Neural progenitor cell (in vitro differentiated cells): Measurements from ENCODE around the gene ODAD4. TPM values are rescaled to one million over a fixed set of nuclear protein-coding genes. Genes with fewer than 3 reads are reported as not detected.
"Not testable (repeated sequence)": the region's sequence is repeated elsewhere in the genome, so short reads cannot be mapped to it uniquely, and the experiment has no call there.

Experiments
- DNase-seq: peaks from one replicate; pipeline ENCODE4 v3.0.0-alpha.2; 2016; ENCODE audit warnings: low spot score
- H2AFZ ChIP-seq: fragments of 200-600 bp; sonication (generic); replicated peaks from 2 replicates; pipeline ENCODE4 v1.6.1; 2016; ENCODE audit warnings: antibody characterized with exemption
- H3F3A ChIP-seq: fragments of 200-600 bp; sonication (generic); 2 replicates; pipeline ENCODE4 v1.6.1; 2016; ENCODE audit warnings: antibody characterized with exemption, low read depth
- H3K27ac ChIP-seq: fragments of 200-600 bp; sonication (generic); 2 replicates; pipeline ENCODE4 v1.5.1; 2016; ENCODE audit warnings: mild to moderate bottlenecking
- H3K27me3 ChIP-seq: fragments of 200-600 bp; sonication (generic); 2 replicates; pipeline ENCODE4 v1.6.1; 2016; ENCODE audit warnings: mild to moderate bottlenecking, moderate library complexity
- H3K36me3 ChIP-seq: fragments of 200-600 bp; sonication (generic); 2 replicates; pipeline ENCODE4 v1.5.1; 2016
- H3K4me1 ChIP-seq: fragments of 200-600 bp; sonication (generic); 2 replicates; pipeline ENCODE4 v1.6.1; 2016; ENCODE audit warnings: mixed run types
- H3K4me2 ChIP-seq: fragments of 200-600 bp; sonication (generic); 2 replicates; pipeline ENCODE4 v1.6.1; 2016
- H3K4me3 ChIP-seq: fragments of 200-600 bp; sonication (generic); 2 replicates; pipeline ENCODE4 v1.5.1; 2016
- H3K79me2 ChIP-seq: fragments of 200-600 bp; sonication (generic); 2 replicates; pipeline ENCODE4 v1.6.1; 2016; ENCODE audit warnings: low read depth
- H3K9ac ChIP-seq: fragments of 200-600 bp; sonication (generic); 2 replicates; pipeline ENCODE4 v1.6.1; 2016
- H3K9me3 ChIP-seq: fragments of 200-600 bp; sonication (generic); 2 replicates; pipeline ENCODE4 v1.5.1; 2016; ENCODE audit warnings: low read depth
- H4K20me1 ChIP-seq: fragments of 200-600 bp; sonication (generic); 2 replicates; pipeline ENCODE4 v1.6.1; 2016; ENCODE audit warnings: low read depth
- H3K27ac Mint-ChIP-seq: 3 replicates; pipeline ENCODE4 v1.8.0; 2021; ENCODE audit warnings: mixed read lengths
- H3K27me3 Mint-ChIP-seq: 2 replicates; pipeline ENCODE4 v1.8.0; 2022; ENCODE audit warnings: low read depth, mild to moderate bottlenecking, inconsistent platforms, moderate library complexity, mixed read lengths; ENCODE audit not compliant: insufficient read depth
- H3K36me3 Mint-ChIP-seq: 3 replicates; pipeline ENCODE4 v1.8.0; 2021; ENCODE audit warnings: mixed read lengths
- H3K4me1 Mint-ChIP-seq: 3 replicates; pipeline ENCODE4 v1.8.0; 2021; ENCODE audit warnings: mixed read lengths
- H3K4me3 Mint-ChIP-seq: 3 replicates; pipeline ENCODE4 v1.8.0; 2021; ENCODE audit warnings: mild to moderate bottlenecking, moderate library complexity, mixed read lengths
- H3K9me3 Mint-ChIP-seq: 3 replicates; pipeline ENCODE4 v1.8.0; 2020; ENCODE audit warnings: mixed read lengths
- CTCF ChIP-seq: fragments of 200-600 bp; sonication (generic); IDR thresholded peaks from 2 replicates; pipeline ENCODE4 v1.5.1; 2017; ENCODE audit warnings: antibody characterized with exemption, mild to moderate bottlenecking
- EZH2 ChIP-seq: fragments of 200-600 bp; sonication (generic); IDR thresholded peaks from 2 replicates; pipeline ENCODE4 v1.6.1; 2017; ENCODE audit warnings: antibody characterized with exemption, mild to moderate bottlenecking, moderate library complexity
- EZH2phosphoT487 ChIP-seq: fragments of 200-600 bp; sonication (generic); IDR thresholded peaks from 2 replicates; pipeline ENCODE4 v1.6.1; 2017; ENCODE audit warnings: antibody characterized with exemption
- total RNA-seq: library from RNA; depleted of rRNA; stranded (reverse); fragments of >200 nt; gene quantifications from 2 replicates; pipeline ENCODE4 v1.2.3, GENCODE V29; 2015; ENCODE audit warnings: low replicate concordance

The ODAD4 gene
- total RNA-seq, 1 donor from 2014 or later = 4.1 TPM

DNA sequence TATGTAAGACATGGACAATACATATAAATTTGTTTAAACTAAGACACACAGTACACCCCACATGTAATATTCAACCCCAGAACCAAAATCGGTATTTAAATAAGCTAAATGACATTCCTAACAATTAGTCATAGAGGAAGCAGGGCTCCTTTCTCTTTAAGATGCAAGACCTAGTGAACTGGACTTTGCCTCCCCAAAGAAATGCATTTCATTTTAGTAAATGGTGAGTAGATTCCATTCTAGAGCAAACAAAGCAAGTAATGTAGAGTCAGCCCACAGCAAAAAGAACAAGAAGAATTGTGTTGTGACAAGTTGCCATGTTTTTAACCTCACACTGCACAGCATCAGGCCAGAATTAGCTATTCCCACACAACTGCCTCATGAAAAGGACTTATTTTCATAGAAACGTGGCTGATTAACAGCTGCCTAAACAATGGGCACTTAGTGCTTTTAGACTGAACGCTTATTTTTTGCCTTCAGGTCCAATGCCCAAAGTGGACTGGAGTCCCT, 72.4 kb downstream of the ODAD4 start:
- Mint-ChIP-seq H3K9me3 (no peaks in the 10 kb centered on the region), H3K36me3 (peaks cover 18% of the 10 kb centered on the region), H3K4me3 (no peak overlapping the region), H3K27me3 (no peaks in the 10 kb centered on the region), H3K4me1 (peaks cover 2% of the 10 kb centered on the region), H3K27ac (no peak overlapping the region)
- TF ChIP-seq EZH2phosphoT487 (no peak), EZH2 (no peak), CTCF (no peak)
- Histone ChIP-seq H3K4me1 (no peaks in the 10 kb centered on the region), H3K79me2 (peaks cover 73% of the 10 kb centered on the region), H3F3A (peaks cover 7% of the 10 kb centered on the region), H3K36me3 (no peaks in the 10 kb centered on the region), H3K4me3 (no peak overlapping the region), H2AFZ (no peak overlapping the region), H3K9me3 (no peaks in the 10 kb centered on the region), H4K20me1 (peaks cover 47% of the 10 kb centered on the region), H3K4me2 (no peak overlapping the region), H3K27ac (no peak overlapping the region), H3K9ac (no peak overlapping the region), H3K27me3 (no peaks in the 10 kb centered on the region)
- DNase-seq = no peak

DNA sequence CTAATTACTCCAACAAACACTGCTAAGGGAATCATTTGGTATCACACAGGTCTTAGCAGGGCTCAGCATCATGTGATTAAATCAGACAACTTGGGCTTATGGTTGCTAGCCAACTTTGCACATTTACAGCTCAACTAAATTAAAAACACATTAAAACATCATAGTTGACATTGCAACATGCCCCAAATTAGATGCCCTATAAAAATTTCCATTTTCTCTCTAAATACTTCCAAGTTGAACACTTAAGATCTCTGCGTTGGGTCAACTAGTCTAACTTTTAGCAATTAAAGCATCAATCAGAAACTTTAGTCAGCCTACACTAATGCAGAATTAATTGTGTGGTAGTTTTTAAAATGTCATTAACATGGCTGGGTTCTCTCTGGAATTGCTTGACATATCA, 74.7 kb downstream of the ODAD4 start:
- TF ChIP-seq EZH2phosphoT487 (no peak), EZH2 (no peak), CTCF (no peak)
- H3K27me3 Mint-ChIP-seq = no peaks in the 10 kb centered on the region
- H3K4me2 ChIP-seq = no peak overlapping the region
- H3K9ac ChIP-seq = no peak overlapping the region
- peaks cover 96% of the 10 kb centered on the region for H3K79me2 ChIP-seq
- H3K36me3 Mint-ChIP-seq = peaks cover 17% of the 10 kb centered on the region
- H3K27me3 ChIP-seq = no peaks in the 10 kb centered on the region
- H3K4me1 ChIP-seq = no peaks in the 10 kb centered on the region
- H3K4me1 Mint-ChIP-seq = peaks cover 2% of the 10 kb centered on the region
- H3F3A ChIP-seq = peaks cover 13% of the 10 kb centered on the region
- peaks cover 56% of the 10 kb centered on the region for H4K20me1 ChIP-seq
- H3K4me3 ChIP-seq = no peak overlapping the region
- no peak overlapping the region for H3K27ac Mint-ChIP-seq
- H3K36me3 ChIP-seq = no peaks in the 10 kb centered on the region
- no peak overlapping the region for H2AFZ ChIP-seq
- H3K27ac ChIP-seq = no peak overlapping the region
- H3K9me3 Mint-ChIP-seq = no peaks in the 10 kb centered on the region
- no peaks in the 10 kb centered on the region for H3K9me3 ChIP-seq
- DNase-seq = no peak
- no peak overlapping the region for H3K4me3 Mint-ChIP-seq

- H3K27ac Mint-ChIP-seq = no peak overlapping the region
Measured at GRCh38 chr17:42009170-42009569, 78.8 kb downstream of the ODAD4 start.

GRCh38 chr17:42010266-42010680, 79.9 kb downstream of the ODAD4 start:
- DNase-seq, H3K4me3 ChIP-seq, H2AFZ ChIP-seq, H3K4me2 ChIP-seq, H3K27ac Mint-ChIP-seq, H3K27me3 ChIP-seq, H3K9me3 Mint-ChIP-seq, H3K36me3 ChIP-seq, H3K9ac ChIP-seq, H3K27ac ChIP-seq, H3K27me3 Mint-ChIP-seq, H3K4me3 Mint-ChIP-seq, H3K9me3 ChIP-seq: not testable (repeated sequence)
- H3K36me3 Mint-ChIP-seq = peaks cover 29% of the 10 kb centered on the region
- Histone ChIP-seq H3K79me2 (peaks cover 100% of the 10 kb centered on the region), H4K20me1 (peaks cover 51% of the 10 kb centered on the region), H3K4me1 (peaks cover 12% of the 10 kb centered on the region), H3F3A (peaks cover 46% of the 10 kb centered on the region)
- H3K4me1 Mint-ChIP-seq = peaks cover 30% of the 10 kb centered on the region

More at GRCh38 chr17:42009170-42009569, 78.8 kb downstream of the ODAD4 start:
- H3K9ac ChIP-seq = no peak overlapping the region
- H3K9me3 ChIP-seq = no peaks in the 10 kb centered on the region
- H3K4me1 ChIP-seq = peaks cover 12% of the 10 kb centered on the region
- H4K20me1 ChIP-seq = peaks cover 62% of the 10 kb centered on the region
- TF ChIP-seq CTCF = peak; percentile 16
- TF ChIP-seq EZH2phosphoT487 = no peak
- peaks cover 29% of the 10 kb centered on the region for H3K36me3 Mint-ChIP-seq
- peaks cover 28% of the 10 kb centered on the region for H3K4me1 Mint-ChIP-seq
- no peaks in the 10 kb centered on the region for H3K9me3 Mint-ChIP-seq
- H3K79me2 ChIP-seq = peaks cover 100% of the 10 kb centered on the region
- H3K4me3 ChIP-seq = no peak overlapping the region
- H3K27me3 Mint-ChIP-seq = no peaks in the 10 kb centered on the region
- no peaks in the 10 kb centered on the region for H3K27me3 ChIP-seq
- peak overlapping the region; percentile 45 for H3K27ac ChIP-seq
- H3K36me3 ChIP-seq = no peaks in the 10 kb centered on the region
- DNase-seq = peak; percentile 28
- no peak overlapping the region for H2AFZ ChIP-seq
- H3K4me3 Mint-ChIP-seq = no peak overlapping the region
- peaks cover 42% of the 10 kb centered on the region for H3F3A ChIP-seq
- no peak overlapping the region for H3K4me2 ChIP-seq
